PC-3 (cell line): ENCODE results near the gene UNC93A. TPM values are rescaled to one million over a fixed set of nuclear protein-coding genes. Genes with fewer than 3 reads are reported as not detected.

Source experiments
- ATAC-seq: fragments of 200-7000 bp; cut with Tn5 transposase; 2 replicates; pipeline ENCODE4 v1.9.1; 2020; ENCODE audit warnings: mild to moderate bottlenecking, moderate library complexity
- BruUV-seq: library from RNA; stranded (reverse); fragments of 400-500 nt; replicated peaks from 2 replicates; lab custom pipeline; 2021; lab: Mats Ljungman, UMichigan
- CTCF ChIA-PET: fragments of 300-600 bp; sonication (Branson Sonifier 250); formaldehyde crosslinking; loops from one replicate; lab custom pipeline; 2022; ENCODE audit warnings: antibody characterized with exemption; lab: Charles Lee
- POLR2A ChIA-PET: fragments of 300-600 bp; sonication (Branson Sonifier 250); formaldehyde crosslinking; loops from one replicate; lab custom pipeline; 2022; ENCODE audit warnings: antibody characterized with exemption; ENCODE audit not compliant: unreplicated experiment; lab: Charles Lee
- DNase-seq: peaks from one replicate; pipeline ENCODE4 v3.0.0-alpha.2; 2015
- H2AFZ ChIP-seq: fragments of 300-600 bp; sonication (generic); 2 replicates; pipeline ENCODE4 v1.6.0; 2016; ENCODE audit warnings: antibody characterized with exemption, low read length
- H3F3A ChIP-seq: fragments of 300-600 bp; sonication (generic); one replicate; pipeline ENCODE4 v1.6.0; 2017; ENCODE audit warnings: antibody characterized with exemption, low read length, control low read depth, mild to moderate bottlenecking; ENCODE audit not compliant: unreplicated experiment
- H3K27ac ChIP-seq: fragments of 300-600 bp; sonication (generic); 2 replicates; pipeline ENCODE4 v1.5.1; 2016; ENCODE audit warnings: mild to moderate bottlenecking, low read length
- H3K27me3 ChIP-seq: fragments of 300-600 bp; sonication (generic); 2 replicates; pipeline ENCODE4 v1.6.1; 2016; ENCODE audit warnings: low read length, mixed read lengths
- H3K36me3 ChIP-seq: fragments of 300-600 bp; sonication (generic); 2 replicates; pipeline ENCODE4 v1.6.1; 2016; ENCODE audit warnings: low read depth, mixed run types, low read length, mixed read lengths
- H3K4me1 ChIP-seq: fragments of 300-600 bp; sonication (generic); 2 replicates; pipeline ENCODE4 v1.5.1; 2016; ENCODE audit warnings: low read length; ENCODE audit not compliant: insufficient read depth
- H3K4me2 ChIP-seq: fragments of 300-600 bp; sonication (generic); 2 replicates; pipeline ENCODE4 v1.6.0; 2016; ENCODE audit warnings: low read length
- H3K4me3 ChIP-seq: fragments of 300-600 bp; sonication (generic); 2 replicates; pipeline ENCODE4 v1.5.1; 2016; ENCODE audit warnings: mild to moderate bottlenecking, low read length, mixed read lengths
- H3K79me2 ChIP-seq: fragments of 300-600 bp; sonication (generic); 2 replicates; pipeline ENCODE4 v1.6.1; 2017; ENCODE audit warnings: low read length, mixed read lengths
- H3K9ac ChIP-seq: fragments of 300-600 bp; sonication (generic); 2 replicates; pipeline ENCODE4 v1.6.0; 2016; ENCODE audit warnings: mild to moderate bottlenecking, low read length
- H3K9me2 ChIP-seq: fragments of 300-600 bp; sonication (generic); replicated peaks from 2 replicates; pipeline ENCODE4 v1.6.1; 2016; ENCODE audit warnings: mixed run types, low read length, mixed read lengths
- H3K9me3 ChIP-seq: fragments of 300-600 bp; sonication (generic); 2 replicates; pipeline ENCODE4 v1.6.1; 2016; ENCODE audit warnings: low read length, mixed read lengths
- H4K20me1 ChIP-seq: fragments of 300-600 bp; sonication (generic); 2 replicates; pipeline ENCODE4 v1.6.1; 2016; ENCODE audit warnings: low read length, mixed read lengths
- CTCF ChIP-seq: fragments of 300-600 bp; sonication (generic); conservative IDR thresholded peaks from 2 replicates; pipeline ENCODE4 v1.5.1; 2017; ENCODE audit warnings: antibody characterized with exemption, low read depth, mild to moderate bottlenecking, low read length
- EZH2 ChIP-seq: fragments of 300-600 bp; sonication (generic); IDR thresholded peaks from one replicate; pipeline ENCODE4 v1.6.1; 2017; ENCODE audit warnings: antibody characterized with exemption, mild to moderate bottlenecking, low read length; ENCODE audit not compliant: unreplicated experiment
- EZH2phosphoT487 ChIP-seq: fragments of 300-600 bp; sonication (generic); IDR thresholded peaks from 2 replicates; pipeline ENCODE4 v1.6.1; 2018; ENCODE audit warnings: mild to moderate bottlenecking, antibody characterized with exemption, low read length, borderline replicate concordance
- intact Hi-C: fragments of 100-400 bp; cut with micrococcal nuclease; formaldehyde crosslinking; loops from 2 replicates; pipeline ENCODE4 v1.9.0; 2023
- total RNA-seq: library from RNA; depleted of rRNA; stranded (reverse); fragments of >200 nt; gene quantifications from 2 replicates; pipeline ENCODE4 v1.2.3, GENCODE V29; 2014

UNC93A gene
- total RNA-seq, 1 experiment from 2014 or later = not detected

- H3K27ac ChIP-seq = no peak overlapping the region
- H2AFZ ChIP-seq = no peak overlapping the region
- no peak for DNase-seq
- no peak overlapping the region for H3K4me3 ChIP-seq
- H3K4me2 ChIP-seq = no peak overlapping the region
- H3K9me2 ChIP-seq = no peaks in the 10 kb centered on the region
- CTCF ChIA-PET = no interaction called here
- H3K4me1 ChIP-seq = no peaks in the 10 kb centered on the region
- H3K27me3 ChIP-seq = peaks cover 29% of the 10 kb centered on the region
- no peak for ATAC-seq
- intact Hi-C loops = no loop called here
- no peaks in the 10 kb centered on the region for H4K20me1 ChIP-seq
- no peaks in the 10 kb centered on the region for H3K36me3 ChIP-seq
- POLR2A ChIA-PET = no interaction called here
- no peak overlapping the region for H3K9ac ChIP-seq
- no peak for TF ChIP-seq CTCF
- TF ChIP-seq EZH2 = no peak
- no peak for TF ChIP-seq EZH2phosphoT487
- no TSS peak for BruUV-seq
- no peaks in the 10 kb centered on the region for H3F3A ChIP-seq
- no peaks in the 10 kb centered on the region for H3K79me2 ChIP-seq
- H3K9me3 ChIP-seq = no peaks in the 10 kb centered on the region
Measured at GRCh38 chr6:167294651-167295494, 3.8 kb downstream of the UNC93A start.

- no peak overlapping the region for H2AFZ ChIP-seq
- H3K4me2 ChIP-seq = no peak overlapping the region
- no peaks in the 10 kb centered on the region for H3F3A ChIP-seq
- no peak for TF ChIP-seq EZH2phosphoT487
- no peak for TF ChIP-seq EZH2
- TF ChIP-seq CTCF = no peak
- ChIA-PET CTCF (no interaction called here), POLR2A (no interaction called here)
- DNase-seq (no peak), ATAC-seq (no peak)
- no peaks in the 10 kb centered on the region for H3K4me1 ChIP-seq
- H3K79me2 ChIP-seq = no peaks in the 10 kb centered on the region
- intact Hi-C loops = no loop called here
- no TSS peak for BruUV-seq
- no peak overlapping the region for H3K4me3 ChIP-seq
- H4K20me1 ChIP-seq = no peaks in the 10 kb centered on the region
- no peak overlapping the region for H3K27ac ChIP-seq
- H3K9me2 ChIP-seq = no peaks in the 10 kb centered on the region
- H3K9ac ChIP-seq = no peak overlapping the region
- no peaks in the 10 kb centered on the region for H3K9me3 ChIP-seq
- H3K36me3 ChIP-seq = no peaks in the 10 kb centered on the region
- peaks cover 29% of the 10 kb centered on the region for H3K27me3 ChIP-seq
Measured at GRCh38 chr6:167295495-167296292, 4.6 kb downstream of the UNC93A start.
